Measurements from ENCODE around the gene SETD3. TPM values are rescaled to one million over a fixed set of nuclear protein-coding genes. Genes with fewer than 3 reads are reported as not detected.
A peak's percentile ranks its signal among the peaks of the same experiment; 100 is the strongest.

SETD3 gene
- total RNA-seq, 1 donor from 2014 or later, result 67.4 TPM

DNA sequence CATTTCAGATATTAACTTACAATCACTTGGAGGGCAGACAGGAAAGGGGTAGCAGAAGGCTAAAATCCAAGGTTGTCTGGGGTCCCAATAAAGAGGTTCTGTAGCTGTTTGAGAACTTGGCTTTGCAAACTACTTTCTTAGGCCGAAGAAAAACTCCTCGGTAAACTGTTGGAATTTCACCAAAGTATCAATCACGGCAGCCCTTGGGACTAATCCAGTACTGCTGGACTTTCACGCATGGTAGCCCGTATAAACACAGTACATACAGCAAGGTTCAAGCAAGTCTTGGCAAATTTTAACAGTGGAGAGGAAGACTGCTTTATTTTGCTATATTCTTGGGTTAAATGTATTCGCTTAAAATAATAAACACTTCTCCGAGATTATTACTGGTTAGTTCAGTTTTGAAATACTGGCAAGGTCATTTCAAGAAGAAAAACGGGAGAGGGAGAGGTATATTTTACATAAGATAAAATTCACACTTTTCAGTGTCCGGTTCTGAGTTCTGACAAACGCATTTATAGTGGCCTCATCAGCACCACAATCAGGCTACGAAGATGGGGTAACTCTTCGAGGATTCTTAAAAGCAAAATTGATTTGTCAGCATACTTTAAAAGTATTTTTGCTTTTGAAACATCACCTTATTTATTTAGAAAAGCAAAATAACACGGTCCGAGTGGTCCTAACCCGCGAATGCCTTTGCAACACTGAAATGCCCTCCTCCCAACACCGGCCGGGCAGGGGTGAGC, 1.3 kb downstream of the SETD3 start:
- Mint-ChIP-seq H3K27ac (ENCODE audit: unreplicated experiment) (peak overlapping the region; percentile 71), H3K36me3 (ENCODE audit: low read depth, unreplicated experiment) (peaks cover 3% of the 10 kb centered on the region), H3K27me3 (ENCODE audit: unreplicated experiment) (peaks cover 14% of the 10 kb centered on the region), H3K4me3 (ENCODE audit: unreplicated experiment) (peak overlapping the region; percentile 93), H3K4me1 (ENCODE audit: unreplicated experiment) (peaks cover 33% of the 10 kb centered on the region), H3K9me3 (ENCODE audit: unreplicated experiment) (no peaks in the 10 kb centered on the region)
- DNase-seq (ENCODE audit: low spot score), result no peak
- TF ChIP-seq, protein P1, sequence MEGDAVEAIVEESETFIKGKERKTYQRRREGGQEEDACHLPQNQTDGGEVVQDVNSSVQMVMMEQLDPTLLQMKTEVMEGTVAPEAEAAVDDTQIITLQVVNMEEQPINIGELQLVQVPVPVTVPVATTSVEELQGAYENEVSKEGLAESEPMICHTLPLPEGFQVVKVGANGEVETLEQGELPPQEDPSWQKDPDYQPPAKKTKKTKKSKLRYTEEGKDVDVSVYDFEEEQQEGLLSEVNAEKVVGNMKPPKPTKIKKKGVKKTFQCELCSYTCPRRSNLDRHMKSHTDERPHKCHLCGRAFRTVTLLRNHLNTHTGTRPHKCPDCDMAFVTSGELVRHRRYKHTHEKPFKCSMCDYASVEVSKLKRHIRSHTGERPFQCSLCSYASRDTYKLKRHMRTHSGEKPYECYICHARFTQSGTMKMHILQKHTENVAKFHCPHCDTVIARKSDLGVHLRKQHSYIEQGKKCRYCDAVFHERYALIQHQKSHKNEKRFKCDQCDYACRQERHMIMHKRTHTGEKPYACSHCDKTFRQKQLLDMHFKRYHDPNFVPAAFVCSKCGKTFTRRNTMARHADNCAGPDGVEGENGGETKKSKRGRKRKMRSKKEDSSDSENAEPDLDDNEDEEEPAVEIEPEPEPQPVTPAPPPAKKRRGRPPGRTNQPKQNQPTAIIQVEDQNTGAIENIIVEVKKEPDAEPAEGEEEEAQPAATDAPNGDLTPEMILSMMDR (IDR thresholded peaks at IDR 0.05; ENCODE audit: unreplicated experiment), result no peak

DNA sequence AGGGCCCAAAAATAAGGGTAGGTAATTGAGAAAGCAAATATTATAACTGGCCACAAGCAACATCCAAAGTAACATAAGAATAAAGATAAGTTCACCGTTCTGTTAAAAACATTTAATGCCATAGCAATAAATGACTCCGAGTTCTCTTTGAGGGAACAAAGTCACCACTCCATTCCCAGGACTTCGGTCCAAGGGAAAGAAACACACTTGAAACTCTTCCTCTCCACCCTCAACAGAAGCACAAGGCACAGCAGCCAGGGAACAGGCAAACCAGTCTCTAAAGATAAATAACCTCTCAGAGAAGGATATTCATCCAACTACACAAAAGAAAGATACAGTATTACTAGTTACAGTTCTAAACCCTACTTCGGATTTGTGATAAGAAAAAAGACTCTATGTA, 2.5 kb downstream of the SETD3 start:
- H3K36me3 Mint-ChIP-seq (ENCODE audit: low read depth, unreplicated experiment), result peaks cover 3% of the 10 kb centered on the region
- no peak overlapping the region for H3K27ac Mint-ChIP-seq (ENCODE audit: unreplicated experiment)
- TF ChIP-seq, protein P1 (IDR thresholded peaks at IDR 0.05; ENCODE audit: unreplicated experiment), result no peak
- no peaks in the 10 kb centered on the region for H3K9me3 Mint-ChIP-seq (ENCODE audit: unreplicated experiment)
- peak overlapping the region; percentile 9 for H3K4me3 Mint-ChIP-seq (ENCODE audit: unreplicated experiment)
- peaks cover 14% of the 10 kb centered on the region for H3K27me3 Mint-ChIP-seq (ENCODE audit: unreplicated experiment)
- H3K4me1 Mint-ChIP-seq (ENCODE audit: unreplicated experiment), result peaks cover 29% of the 10 kb centered on the region
- DNase-seq (ENCODE audit: low spot score), result no peak

- Mint-ChIP-seq H3K36me3 (ENCODE audit: low read depth, unreplicated experiment) (peaks cover 3% of the 10 kb centered on the region), H3K27me3 (ENCODE audit: unreplicated experiment) (peaks cover 9% of the 10 kb centered on the region), H3K4me1 (ENCODE audit: unreplicated experiment) (peaks cover 20% of the 10 kb centered on the region), H3K9me3 (ENCODE audit: unreplicated experiment) (no peaks in the 10 kb centered on the region), H3K27ac (ENCODE audit: unreplicated experiment) (no peak overlapping the region), H3K4me3 (ENCODE audit: unreplicated experiment) (no peak overlapping the region)
- TF ChIP-seq, protein P1 (IDR thresholded peaks at IDR 0.05; ENCODE audit: unreplicated experiment), result no peak
- DNase-seq (ENCODE audit: low spot score), result no peak
Measured at GRCh38 chr14:99476864-99477263, 3.8 kb downstream of the SETD3 start.

DNA sequence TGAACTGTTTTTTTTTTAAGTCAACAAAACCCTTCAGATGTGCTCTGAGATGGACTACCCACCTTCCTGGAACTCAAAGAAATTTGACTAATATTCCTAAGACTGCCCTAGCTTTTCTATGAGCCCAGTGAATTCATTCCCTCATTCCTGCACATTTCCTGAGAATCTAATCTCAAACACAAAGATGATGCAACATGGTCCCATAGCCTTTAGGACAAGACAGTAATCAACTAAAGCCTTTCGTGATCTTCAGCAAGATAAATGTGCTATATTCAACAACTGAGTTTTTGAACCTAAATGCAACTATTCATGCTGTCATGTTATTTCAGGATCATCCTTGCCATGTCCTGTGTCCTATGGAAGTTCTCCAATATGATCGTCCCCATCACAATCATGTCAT, 5.0 kb downstream of the SETD3 start:
- Mint-ChIP-seq H3K27ac (ENCODE audit: unreplicated experiment) (no peak overlapping the region), H3K4me1 (ENCODE audit: unreplicated experiment) (peaks cover 16% of the 10 kb centered on the region), H3K27me3 (ENCODE audit: unreplicated experiment) (peaks cover 3% of the 10 kb centered on the region), H3K4me3 (ENCODE audit: unreplicated experiment) (no peak overlapping the region), H3K36me3 (ENCODE audit: low read depth, unreplicated experiment) (no peaks in the 10 kb centered on the region), H3K9me3 (ENCODE audit: unreplicated experiment) (no peaks in the 10 kb centered on the region)
- DNase-seq (ENCODE audit: low spot score), result no peak
- TF ChIP-seq, protein P1 (IDR thresholded peaks at IDR 0.05; ENCODE audit: unreplicated experiment), result no peak

DNA sequence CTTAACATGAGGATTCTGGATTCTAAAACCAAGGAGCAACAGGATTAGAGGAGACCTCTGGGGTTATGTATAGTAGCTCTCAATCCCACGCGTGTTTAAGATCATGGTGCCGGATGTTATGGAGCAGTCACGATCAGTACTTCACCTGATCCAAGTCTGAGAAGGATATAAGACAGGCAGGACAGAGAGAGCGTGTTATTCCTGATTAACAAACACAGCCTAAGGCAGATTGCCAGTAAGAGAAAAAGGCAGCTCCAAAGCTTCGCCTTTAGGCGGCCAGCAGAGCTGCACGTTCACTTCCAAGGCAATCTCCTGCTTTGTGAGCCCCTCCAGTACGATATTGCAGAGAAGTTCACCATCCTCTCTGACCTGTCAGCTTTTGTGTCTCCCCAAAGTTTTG, 5.5 kb downstream of the SETD3 start:
- no peak overlapping the region for H3K4me3 Mint-ChIP-seq (ENCODE audit: unreplicated experiment)
- TF ChIP-seq, protein P1 (IDR thresholded peaks at IDR 0.05; ENCODE audit: unreplicated experiment), result no peak
- DNase-seq (ENCODE audit: low spot score), result no peak
- no peak overlapping the region for H3K27ac Mint-ChIP-seq (ENCODE audit: unreplicated experiment)
- H3K4me1 Mint-ChIP-seq (ENCODE audit: unreplicated experiment), result peaks cover 16% of the 10 kb centered on the region
- peaks cover 3% of the 10 kb centered on the region for H3K27me3 Mint-ChIP-seq (ENCODE audit: unreplicated experiment)
- H3K9me3 Mint-ChIP-seq (ENCODE audit: unreplicated experiment), result no peaks in the 10 kb centered on the region
- H3K36me3 Mint-ChIP-seq (ENCODE audit: low read depth, unreplicated experiment), result no peaks in the 10 kb centered on the region
